SK-N-MC (cell line): ENCODE results near the gene TMEM115.

ENCODE experiments used
- EZH2 ChIP-seq: fragments of 200-600 bp; sonication (generic); IDR thresholded peaks from one replicate; pipeline ENCODE4 v1.6.1; 2017; ENCODE audit warnings: antibody characterized with exemption
- FOXP2 ChIP-seq: optimal IDR thresholded peaks from 2 replicates; pipeline ENCODE3; 2011; ENCODE audit warnings: mild to moderate bottlenecking, moderate library complexity; ENCODE audit not compliant: insufficient read depth; ENCODE audit errors: extremely low read length, control extremely low read depth
- POLR2AphosphoS5 ChIP-seq: IDR thresholded peaks from 2 replicates; pipeline ENCODE4 v1.6.1; 2012; ENCODE audit warnings: mild to moderate bottlenecking, low read depth, low read length, borderline replicate concordance

- TF ChIP-seq POLR2AphosphoS5: no peak
- TF ChIP-seq EZH2: no peak
- no peak for TF ChIP-seq FOXP2
Measured at GRCh38 chr3:50314342-50314741, 45.0 kb downstream of the TMEM115 start.
